ENCODE measurements around the gene TUBGCP6.

TUBGCP6 gene

DNA sequence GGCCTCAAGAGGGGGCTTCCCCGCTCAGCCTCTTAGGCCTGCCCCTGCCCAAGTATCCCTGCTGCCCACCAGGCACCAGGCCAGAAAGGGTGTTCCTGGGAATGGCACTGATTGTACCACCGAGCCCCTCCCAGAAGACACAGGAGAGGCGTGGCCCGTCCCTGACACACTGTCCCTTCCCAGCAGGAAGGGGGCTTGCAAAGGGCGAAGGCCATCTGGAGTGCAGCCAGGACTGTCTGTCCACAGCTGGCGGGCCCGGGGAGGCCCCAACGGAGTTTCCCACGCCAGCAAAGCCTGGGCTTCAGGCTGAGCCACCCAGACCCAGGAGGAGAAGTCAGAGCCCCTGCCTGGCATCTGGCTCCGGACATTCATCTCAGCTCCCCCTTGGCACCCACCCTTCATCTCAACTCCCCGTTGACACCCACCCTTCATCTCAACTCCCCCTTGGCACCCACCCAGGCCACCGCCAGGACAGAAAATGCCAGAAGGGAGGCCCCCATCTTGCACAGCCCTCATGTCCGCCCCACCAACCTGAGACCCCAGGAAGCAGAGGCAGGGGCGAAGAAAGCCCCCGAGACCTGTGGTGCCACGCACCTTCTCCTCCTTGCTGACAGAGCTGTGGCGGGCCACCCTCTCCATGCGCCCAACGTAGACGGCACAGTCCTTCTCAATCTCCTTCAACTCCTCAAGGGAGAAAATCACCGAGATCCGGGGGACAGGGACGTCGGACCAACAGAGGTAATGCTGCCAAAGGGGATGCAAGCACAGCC lies 19.4 kb downstream of the TUBGCP6 start:
- TF ChIP-seq REST (IDR thresholded peaks at IDR 0.05; ENCODE audit: insufficient read depth in 1 of 2, low read depth in 2 of 2, low read length in 2 of 2), result no peak
- no peak for TF ChIP-seq SIN3A (IDR thresholded peaks at IDR 0.05; ENCODE audit: borderline replicate concordance, insufficient read depth, low read length)
- no peak for TF ChIP-seq TAF1 (IDR thresholded peaks at IDR 0.05; ENCODE audit: borderline replicate concordance, insufficient read depth, low read length)
- no peak for TF ChIP-seq FOXP2 (optimal IDR thresholded peaks at IDR 0.05; ENCODE audit: borderline replicate concordance, extremely low read depth, extremely low read length, insufficient read depth)
- no peak for TF ChIP-seq POLR2AphosphoS5 (IDR thresholded peaks at IDR 0.05; ENCODE audit: low read depth, low read length)

DNA sequence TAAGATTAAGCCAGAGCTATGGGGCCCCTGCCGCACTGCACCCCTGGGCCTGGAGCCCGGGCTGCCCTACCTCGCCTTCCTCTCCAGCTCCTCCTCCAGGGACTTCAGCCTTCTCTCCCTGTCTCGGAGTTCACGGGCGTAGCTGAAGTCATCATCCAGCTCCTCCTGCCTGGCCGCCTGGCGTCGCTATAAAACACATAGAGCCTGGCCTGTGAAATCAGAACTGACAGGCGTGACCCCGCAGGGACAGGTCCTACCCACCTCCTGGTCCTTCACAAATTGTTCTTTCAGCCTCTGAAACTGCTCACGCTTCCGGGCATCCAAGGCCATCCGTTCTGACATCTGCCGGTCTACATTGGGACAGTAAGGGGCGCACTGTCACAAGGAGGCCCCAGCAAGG lies 20.8 kb downstream of the TUBGCP6 start:
- TF ChIP-seq POLR2AphosphoS5 (IDR thresholded peaks at IDR 0.05; ENCODE audit: low read depth, low read length), result no peak
- no peak for TF ChIP-seq FOXP2 (optimal IDR thresholded peaks at IDR 0.05; ENCODE audit: borderline replicate concordance, extremely low read depth, extremely low read length, insufficient read depth)

GRCh38 chr22:50222508-50222907 lies 22.3 kb downstream of the TUBGCP6 start:
- no peak for TF ChIP-seq POLR2AphosphoS5 (IDR thresholded peaks at IDR 0.05; ENCODE audit: low read depth, low read length)
- no peak for TF ChIP-seq SIN3A (IDR thresholded peaks at IDR 0.05; ENCODE audit: borderline replicate concordance, insufficient read depth, low read length)
- no peak for TF ChIP-seq FOXP2 (optimal IDR thresholded peaks at IDR 0.05; ENCODE audit: borderline replicate concordance, extremely low read depth, extremely low read length, insufficient read depth)
- TF ChIP-seq TAF1 (IDR thresholded peaks at IDR 0.05; ENCODE audit: borderline replicate concordance, insufficient read depth, low read length), result no peak
- TF ChIP-seq REST (IDR thresholded peaks at IDR 0.05; ENCODE audit: insufficient read depth in 1 of 2, low read depth in 2 of 2, low read length in 2 of 2), result no peak

- TF ChIP-seq REST (IDR thresholded peaks at IDR 0.05; ENCODE audit: insufficient read depth in 1 of 2, low read depth in 2 of 2, low read length in 2 of 2) (no peak), SIN3A (IDR thresholded peaks at IDR 0.05; ENCODE audit: borderline replicate concordance, insufficient read depth, low read length) (no peak), FOXP2 (optimal IDR thresholded peaks at IDR 0.05; ENCODE audit: borderline replicate concordance, extremely low read depth, extremely low read length, insufficient read depth) (no peak), POLR2AphosphoS5 (IDR thresholded peaks at IDR 0.05; ENCODE audit: low read depth, low read length) (no peak), TAF1 (IDR thresholded peaks at IDR 0.05; ENCODE audit: borderline replicate concordance, insufficient read depth, low read length) (no peak)
These were observed 23.2 kb downstream of the TUBGCP6 start for GRCh38 chr22:50221410-50222300.

GRCh38 chr22:50220603-50221409 lies 24.0 kb downstream of the TUBGCP6 start:
- TF ChIP-seq SIN3A (IDR thresholded peaks at IDR 0.05; ENCODE audit: borderline replicate concordance, insufficient read depth, low read length), result no peak
- TF ChIP-seq REST (IDR thresholded peaks at IDR 0.05; ENCODE audit: insufficient read depth in 1 of 2, low read depth in 2 of 2, low read length in 2 of 2), result no peak
- no peak for TF ChIP-seq FOXP2 (optimal IDR thresholded peaks at IDR 0.05; ENCODE audit: borderline replicate concordance, extremely low read depth, extremely low read length, insufficient read depth)
- TF ChIP-seq POLR2AphosphoS5 (IDR thresholded peaks at IDR 0.05; ENCODE audit: low read depth, low read length), result no peak
- no peak for TF ChIP-seq TAF1 (IDR thresholded peaks at IDR 0.05; ENCODE audit: borderline replicate concordance, insufficient read depth, low read length)
